NCI-H524 (cell line): ENCODE results near the gene PRG2.
"Not testable (repeated sequence)": the region's sequence is repeated elsewhere in the genome, so short reads cannot be mapped to it uniquely, and the experiment has no call there.

Experiments used
- DNase-seq, 2 experiments: peaks; one replicate each; lab custom pipeline; 2025; lab: John Stamatoyannopoulos, UW

Gene PRG2

DNA sequence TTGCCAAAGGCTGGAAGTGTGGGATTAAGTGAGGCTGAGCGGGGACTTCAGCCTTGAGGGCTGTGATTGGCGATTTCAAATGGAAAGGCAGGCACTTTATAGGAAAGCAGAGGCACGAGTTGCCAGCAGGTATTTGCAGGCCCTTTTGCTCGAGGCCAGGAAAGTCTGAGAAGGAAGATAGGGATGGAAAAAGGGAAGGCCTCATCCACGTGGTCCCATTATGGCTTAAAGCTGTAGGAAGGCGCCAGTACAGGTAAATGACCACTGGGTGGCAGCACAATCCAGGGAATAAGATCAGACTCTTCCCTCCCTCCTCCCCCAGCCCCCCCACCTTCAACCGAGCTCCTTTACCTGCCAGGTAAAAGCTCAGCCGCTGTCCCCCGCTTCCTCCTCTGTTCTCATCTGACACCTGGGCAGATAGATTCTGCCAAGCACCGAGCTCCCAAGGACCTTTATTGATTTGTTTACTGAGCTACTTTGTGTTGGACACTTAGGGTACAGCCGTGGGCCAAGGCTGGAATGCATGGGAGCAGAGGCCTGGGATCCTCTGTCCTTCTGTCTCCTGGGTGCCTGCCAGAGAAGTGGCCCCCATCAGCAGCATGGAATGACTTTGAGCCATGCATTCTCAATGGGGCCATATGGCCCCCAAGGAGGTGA, 44.8 kb downstream of the PRG2 start:
- DNase-seq: peak; percentile 43 to 66

- DNase-seq: no peak
Observed at GRCh38 chr11:57344826-57345225, 45.6 kb downstream of the PRG2 start.

DNA sequence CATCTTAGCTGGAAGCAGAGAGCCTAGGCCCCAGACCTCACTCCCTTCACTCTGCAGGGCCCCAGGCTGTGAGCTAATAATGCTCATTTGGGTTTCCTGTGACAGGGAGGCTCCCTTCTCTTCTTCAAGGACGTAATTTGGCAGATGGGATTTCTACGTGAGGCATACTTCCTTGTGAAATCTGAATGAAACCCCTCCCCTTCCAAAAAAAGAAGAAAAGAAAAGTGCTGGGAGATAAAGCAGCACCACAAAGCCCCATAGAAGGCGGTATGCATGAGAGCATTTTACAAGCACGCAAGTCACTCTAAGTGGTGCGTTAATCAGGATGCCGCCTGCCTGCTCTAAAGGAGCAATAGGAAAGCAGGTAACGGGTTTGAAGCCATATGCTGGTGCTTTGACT, 46.6 kb downstream of the PRG2 start:
- DNase-seq: peak; percentile 36 to 77

- DNase-seq: no peak
Observed at GRCh38 chr11:57342702-57343101, 47.7 kb downstream of the PRG2 start.

DNA sequence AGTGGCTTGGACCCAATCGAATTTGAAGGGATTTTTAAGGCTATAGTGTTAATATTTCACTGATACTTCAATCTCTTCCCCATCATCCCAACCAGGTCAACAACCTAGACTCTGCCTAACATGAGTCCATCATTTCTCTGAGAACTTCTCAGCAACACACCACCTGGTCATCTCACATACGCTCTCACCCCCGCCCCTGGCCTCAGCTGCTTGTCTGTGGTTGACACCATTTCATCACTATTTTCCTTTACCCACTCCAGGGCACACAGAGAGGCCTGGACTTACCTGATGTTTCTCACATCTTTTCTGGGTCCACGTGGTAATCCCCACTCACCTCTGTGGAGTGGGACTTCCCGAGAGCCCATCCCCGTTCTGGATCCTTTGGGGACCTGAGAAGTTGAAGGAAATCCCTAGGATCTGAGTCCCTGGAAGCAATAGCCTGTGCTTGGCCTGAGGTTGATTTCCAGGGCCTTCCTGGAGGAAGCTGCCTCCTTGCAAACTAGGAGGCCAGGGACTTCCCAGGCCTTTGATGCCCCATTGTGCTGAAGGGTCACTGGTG, 49.1 kb downstream of the PRG2 start:
- no peak for DNase-seq

DNA sequence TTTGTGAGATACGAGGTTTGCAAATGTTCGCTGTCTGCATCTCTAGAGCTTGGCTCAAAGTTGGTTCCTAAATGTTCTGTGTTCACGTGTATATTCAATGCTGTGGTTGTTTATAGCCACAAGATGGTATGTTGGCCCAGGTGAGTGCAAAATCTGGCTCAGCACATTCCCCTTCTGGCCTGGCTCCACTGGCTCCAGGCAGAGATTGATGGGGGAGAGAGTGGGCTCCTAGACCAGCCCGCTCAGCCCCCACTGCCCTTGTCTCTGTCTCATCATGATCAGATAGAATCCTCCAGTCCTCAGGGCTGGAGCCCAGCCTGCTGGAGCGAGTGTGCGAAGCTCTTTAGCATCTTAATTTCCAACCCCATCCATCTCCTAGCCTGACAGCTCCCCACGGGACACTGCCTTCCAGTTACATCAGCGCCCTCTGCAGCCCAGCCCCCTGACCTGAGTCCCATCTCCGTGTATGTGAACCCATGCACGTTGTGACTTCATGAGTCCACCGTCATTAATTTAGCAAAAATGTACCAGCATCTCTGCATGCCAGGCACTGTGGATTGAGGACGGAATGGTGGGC, 50.3 kb downstream of the PRG2 start:
- peak; percentile 75 to 78 for DNase-seq

GRCh38 chr11:57339328-57339727, 51.1 kb downstream of the PRG2 start:
- no peak for DNase-seq

- peak; percentile 71 to 87 for DNase-seq
Observed at GRCh38 chr11:57338142-57338541, 52.3 kb downstream of the PRG2 start, which contains the start of gene P2RX3. TSS of gene P2RX3 (plus strand) at chr11:57338352. CDS start at chr11:57338551, 199 bp downstream.

DNA sequence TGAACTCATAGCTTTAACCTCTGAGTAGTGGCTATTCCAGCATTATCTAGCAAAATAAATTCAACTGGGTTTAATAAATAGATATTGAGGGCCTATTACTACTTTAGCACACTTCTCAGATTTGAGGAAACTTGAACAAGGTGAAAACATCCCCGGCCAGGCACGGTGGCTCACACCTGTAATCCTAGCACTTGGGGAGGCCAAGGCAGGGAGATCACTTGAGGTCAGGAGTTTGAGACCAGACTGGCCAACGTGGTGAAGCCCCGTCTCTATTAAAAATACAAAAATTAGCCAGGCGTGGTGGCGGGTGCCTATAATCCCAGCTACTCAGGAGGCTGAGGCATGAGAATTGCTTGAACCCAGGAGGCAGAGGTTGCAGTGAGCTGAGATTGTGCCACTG, 53.6 kb downstream of the PRG2 start:
- DNase-seq: not testable (repeated sequence)
